Activated T-helper 1 cell treated with anti-CD3 and anti-CD28 coated beads, Interleukin-12 subunit alpha, Interleukin-12 subunit beta, Interleukin-2, Interleukin-4 antibody, amounts not matched to agents 30 ng/mL and 10 ng/mL and 1 ng/mL, durations not matched to agents 14 hours and 24 hours and 36 hours (primary cell): ENCODE results near the gene ARPC5. TPM values are rescaled to one million over a fixed set of nuclear protein-coding genes. Genes with fewer than 3 reads are reported as not detected.

Experiments used
- DNase-seq: peaks from one replicate; pipeline ENCODE4 v3.0.0; 2021; ENCODE audit warnings: low spot score
- H3K27ac Mint-ChIP-seq: one replicate; pipeline ENCODE4 v1.8.0; 2021; ENCODE audit warnings: mild to moderate bottlenecking, mixed read lengths
- H3K27me3 Mint-ChIP-seq: one replicate; pipeline ENCODE4 v1.8.0; 2022; ENCODE audit warnings: mild to moderate bottlenecking, moderate library complexity, mixed read lengths; ENCODE audit not compliant: insufficient read depth
- H3K36me3 Mint-ChIP-seq: one replicate; pipeline ENCODE4 v1.8.0; 2021; ENCODE audit warnings: low read depth, mixed read lengths
- H3K4me1 Mint-ChIP-seq: one replicate; pipeline ENCODE4 v1.8.0; 2021; ENCODE audit warnings: low read depth, mixed read lengths
- H3K4me3 Mint-ChIP-seq: one replicate; pipeline ENCODE4 v1.8.0; 2021; ENCODE audit warnings: mild to moderate bottlenecking, moderate library complexity, mixed read lengths
- H3K9me3 Mint-ChIP-seq: one replicate; pipeline ENCODE4 v1.8.0; 2021; ENCODE audit warnings: mixed read lengths
- intact Hi-C: fragments of 100-400 bp; cut with micrococcal nuclease; formaldehyde crosslinking; loops from one replicate; pipeline ENCODE4 v1.15.1; 2024
- total RNA-seq: library from RNA; stranded (reverse); gene quantifications from 2 replicates; pipeline ENCODE4 v1.2.3, GENCODE V29; 2022

Gene ARPC5
- total RNA-seq, 1 donor from 2014 or later = 146 TPM

GRCh38 chr1:183655562-183656075 lies 20.0 kb upstream of the ARPC5 start:
- peak overlapping the region; percentile 0 for H3K27ac Mint-ChIP-seq
- peaks cover 3% of the 10 kb centered on the region for H3K36me3 Mint-ChIP-seq
- H3K4me1 Mint-ChIP-seq = peaks cover 48% of the 10 kb centered on the region
- intact Hi-C loops = loop anchor here (1.0 to 2.0 kb wide), 6 partner anchors 30 to 567 kb away; no protein-coding TSS in a partner anchor
- no peak overlapping the region for H3K4me3 Mint-ChIP-seq
- DNase-seq = peak; percentile 52
- H3K9me3 Mint-ChIP-seq = no peaks in the 10 kb centered on the region
- no peaks in the 10 kb centered on the region for H3K27me3 Mint-ChIP-seq

- H3K4me1 Mint-ChIP-seq = peaks cover 48% of the 10 kb centered on the region
- no peak overlapping the region for H3K4me3 Mint-ChIP-seq
- H3K27me3 Mint-ChIP-seq = no peaks in the 10 kb centered on the region
- no peak overlapping the region for H3K27ac Mint-ChIP-seq
- H3K36me3 Mint-ChIP-seq = peaks cover 3% of the 10 kb centered on the region
- intact Hi-C loops = loop anchor here (1.0 to 5.0 kb wide), 7 partner anchors 31 to 568 kb away; partner anchors contain the start of gene TSEN15
- DNase-seq = no peak
- H3K9me3 Mint-ChIP-seq = no peaks in the 10 kb centered on the region
These were observed 19.1 kb upstream of the ARPC5 start for GRCh38 chr1:183654706-183655105.

GRCh38 chr1:183653876-183654451 lies 18.4 kb upstream of the ARPC5 start:
- Mint-ChIP-seq H3K9me3 (no peaks in the 10 kb centered on the region), H3K4me3 (peak overlapping the region; percentile 34), H3K27ac (peak overlapping the region; percentile 94), H3K4me1 (peaks cover 48% of the 10 kb centered on the region), H3K36me3 (peaks cover 3% of the 10 kb centered on the region), H3K27me3 (no peaks in the 10 kb centered on the region)
- intact Hi-C loops = loop anchor here (2.0 to 5.0 kb wide), 4 partner anchors 189 to 569 kb away; partner anchors contain the start of gene TSEN15
- no peak for DNase-seq

GRCh38 chr1:183653462-183653794 lies 17.8 kb upstream of the ARPC5 start:
- DNase-seq = no peak
- Mint-ChIP-seq H3K4me1 (peaks cover 48% of the 10 kb centered on the region), H3K27me3 (no peaks in the 10 kb centered on the region), H3K4me3 (no peak overlapping the region), H3K9me3 (no peaks in the 10 kb centered on the region), H3K36me3 (peaks cover 3% of the 10 kb centered on the region), H3K27ac (peak overlapping the region; percentile 94)
- intact Hi-C loops = loop anchor here (2.0 to 5.0 kb wide), 2 partner anchors 399 to 507 kb away; partner anchors contain the start of gene TSEN15

- peaks cover 48% of the 10 kb centered on the region for H3K4me1 Mint-ChIP-seq
- no peaks in the 10 kb centered on the region for H3K9me3 Mint-ChIP-seq
- DNase-seq = no peak
- intact Hi-C loops = loop anchor here (1.0 to 5.0 kb wide), 5 partner anchors 17 to 508 kb away; partner anchors contain the start of genes NCF2 and TSEN15
- peaks cover 3% of the 10 kb centered on the region for H3K36me3 Mint-ChIP-seq
- peak within 1 kb of the TSS; percentile 94 for H3K27ac Mint-ChIP-seq
- peak within 1 kb of the TSS; percentile 51 for H3K4me3 Mint-ChIP-seq
- H3K27me3 Mint-ChIP-seq = no peaks in the 10 kb centered on the region
These were observed 17.2 kb upstream of the ARPC5 start, which contains the start of gene APOBEC4 for GRCh38 chr1:183652547-183653461. Gene APOBEC4 (minus strand): TSS chr1:183653316. CDS start chr1:183648781, 4,535 bp downstream.

- Mint-ChIP-seq H3K27ac (peak overlapping the region; percentile 94), H3K9me3 (no peaks in the 10 kb centered on the region), H3K36me3 (peaks cover 3% of the 10 kb centered on the region), H3K4me1 (peaks cover 48% of the 10 kb centered on the region), H3K4me3 (peak overlapping the region; percentile 51), H3K27me3 (no peaks in the 10 kb centered on the region)
- peak; percentile 34 for DNase-seq
- intact Hi-C loops = loop anchor here (1.0 to 5.0 kb wide), 5 partner anchors 16 to 509 kb away; partner anchors contain the start of genes NCF2 and TSEN15
These were observed 16.5 kb upstream of the ARPC5 start for GRCh38 chr1:183652107-183652506.

GRCh38 chr1:183651612-183652011 lies 16.0 kb upstream of the ARPC5 start:
- intact Hi-C loops = loop anchor here (1.0 to 5.0 kb wide), 5 partner anchors 15 to 509 kb away; partner anchors contain the start of genes NCF2 and TSEN15
- Mint-ChIP-seq H3K4me1 (peaks cover 51% of the 10 kb centered on the region), H3K27me3 (no peaks in the 10 kb centered on the region), H3K9me3 (no peaks in the 10 kb centered on the region), H3K36me3 (peaks cover 3% of the 10 kb centered on the region), H3K27ac (peak overlapping the region; percentile 94), H3K4me3 (peak overlapping the region; percentile 43)
- DNase-seq = no peak

GRCh38 chr1:183648042-183648441 lies 12.5 kb upstream of the ARPC5 start:
- no peak overlapping the region for H3K27ac Mint-ChIP-seq
- H3K27me3 Mint-ChIP-seq = no peaks in the 10 kb centered on the region
- H3K9me3 Mint-ChIP-seq = no peaks in the 10 kb centered on the region
- intact Hi-C loops = no loop called here
- peaks cover 3% of the 10 kb centered on the region for H3K36me3 Mint-ChIP-seq
- peaks cover 27% of the 10 kb centered on the region for H3K4me1 Mint-ChIP-seq
- DNase-seq = no peak
- no peak overlapping the region for H3K4me3 Mint-ChIP-seq

GRCh38 chr1:183646776-183647175 lies 11.2 kb upstream of the ARPC5 start:
- Mint-ChIP-seq H3K9me3 (no peaks in the 10 kb centered on the region), H3K4me1 (peaks cover 15% of the 10 kb centered on the region), H3K27ac (no peak overlapping the region), H3K27me3 (no peaks in the 10 kb centered on the region), H3K4me3 (no peak overlapping the region), H3K36me3 (peaks cover 1% of the 10 kb centered on the region)
- DNase-seq = no peak
- intact Hi-C loops = no loop called here

GRCh38 chr1:183645531-183645930 lies 9.9 kb upstream of the ARPC5 start:
- intact Hi-C loops = no loop called here
- Mint-ChIP-seq H3K27ac (no peak overlapping the region), H3K4me1 (peaks cover 11% of the 10 kb centered on the region), H3K27me3 (peaks cover 3% of the 10 kb centered on the region), H3K9me3 (no peaks in the 10 kb centered on the region), H3K4me3 (no peak overlapping the region), H3K36me3 (no peaks in the 10 kb centered on the region)
- DNase-seq = no peak

- intact Hi-C loops = no loop called here
- Mint-ChIP-seq H3K4me3 (no peak overlapping the region), H3K27ac (no peak overlapping the region), H3K4me1 (peaks cover 14% of the 10 kb centered on the region), H3K27me3 (peaks cover 6% of the 10 kb centered on the region), H3K9me3 (no peaks in the 10 kb centered on the region), H3K36me3 (no peaks in the 10 kb centered on the region)
- no peak for DNase-seq
These were observed 6.6 kb upstream of the ARPC5 start for GRCh38 chr1:183642166-183642565.

GRCh38 chr1:183640193-183640592 lies 4.6 kb upstream of the ARPC5 start:
- Mint-ChIP-seq H3K4me1 (peaks cover 22% of the 10 kb centered on the region), H3K4me3 (no peak overlapping the region), H3K27ac (no peak overlapping the region), H3K27me3 (peaks cover 6% of the 10 kb centered on the region), H3K36me3 (peaks cover 3% of the 10 kb centered on the region), H3K9me3 (no peaks in the 10 kb centered on the region)
- DNase-seq = no peak
- intact Hi-C loops = no loop called here
